Small intestine (tissue), 7 donors: Measurements from ENCODE around the gene ALDH1A1. TPM values are rescaled to one million over a fixed set of nuclear protein-coding genes. Genes with fewer than 3 reads are reported as not detected.

ENCODE experiments used
- DNase-seq, 2 donors: peaks; one replicate each; pipeline versions ENCODE4 v3.0.0 to v3.0.0-alpha.2; 2013
- FAIRE-seq: peaks from 2 replicates; lab custom pipeline; 2012; peaks lifted over from hg19 to GRCh38; lab: Jason Lieb, UNC
- H3K27ac ChIP-seq, 3 donors: one replicate each; pipeline ENCODE4 v1.5.1; 2013; ENCODE audit warnings: low read length in 2 of 3, mild to moderate bottlenecking in 2 of 3, control low read depth in 1 of 3, inconsistent platforms in 1 of 3, low read depth in 1 of 3, moderate library complexity in 1 of 3
- H3K27me3 ChIP-seq, 3 donors: one replicate each; pipeline ENCODE4 v1.6.1; 2013; ENCODE audit warnings: low read length in 3 of 3, inconsistent platforms in 1 of 3; ENCODE audit not compliant: control insufficient read depth in 3 of 3, insufficient read depth in 3 of 3
- H3K36me3 ChIP-seq, 3 donors: one replicate each; pipeline ENCODE4 v1.6.1; 2013; ENCODE audit warnings: low read length in 3 of 3, inconsistent platforms in 1 of 3, low read depth in 1 of 3, mild to moderate bottlenecking in 1 of 3, moderate library complexity in 1 of 3; ENCODE audit not compliant: control insufficient read depth in 3 of 3, insufficient read depth in 2 of 3
- H3K4me1 ChIP-seq, 3 donors: one replicate each; pipeline ENCODE4 v1.6.1; 2013; ENCODE audit warnings: low read length in 2 of 3, inconsistent platforms in 1 of 3, low read depth in 1 of 3, mild to moderate bottlenecking in 1 of 3, moderate library complexity in 1 of 3; ENCODE audit not compliant: control insufficient read depth in 3 of 3, insufficient read depth in 2 of 3
- H3K4me3 ChIP-seq, 3 donors: one replicate each; pipeline ENCODE4 v1.5.1; 2013; ENCODE audit warnings: low read length in 3 of 3, control low read depth in 1 of 3, inconsistent platforms in 1 of 3, low read depth in 1 of 3, mild to moderate bottlenecking in 1 of 3, moderate library complexity in 1 of 3
- H3K9me3 ChIP-seq, 2 donors: one replicate each; pipeline ENCODE4 v1.6.1; 2013; ENCODE audit warnings: low read depth in 1 of 2, low read length in 1 of 2; ENCODE audit not compliant: control insufficient read depth in 2 of 2, insufficient read depth in 1 of 2
- WGBS, 3 donors: extraction: QIAGEN DNeasy Blood & Tissue Kit; methylation state at CpG; one replicate each; pipeline ENCODE4 v1.1.7; 2013; 5-methylcytosine and 5-hydroxymethylcytosine counted together
- polyA plus RNA-seq, 4 donors: library from polyadenylated mRNA; stranded (reverse) in 3 of 4; unstranded in 1 of 4; fragments of 200-250 nt in 3 of 4; fragments of 120-200 nt in 1 of 4; gene quantifications; one replicate each; pipeline versions ENCODE4 v1.2.1 to v1.2.3, GENCODE V29; 2013
- donor health status: healthy with polysubstance abuse.
- donor health status: control.
- donor health status: control.
- donor health status: Bipolar disorder and iron deficiency.
- donor health status: healthy.

ALDH1A1 gene
- polyA plus RNA-seq, 4 donors: 181 to 828 (median 255) TPM

- FAIRE-seq (no peak), DNase-seq (no peak)
- Histone ChIP-seq H3K27ac (no peak overlapping the region), H3K4me3 (no peak overlapping the region), H3K4me1 (no peaks in the 10 kb centered on the region), H3K27me3 (no peaks in the 10 kb centered on the region), H3K36me3 (no peaks in the 10 kb centered on the region), H3K9me3 (no peaks in the 10 kb centered on the region)
- WGBS, 3 donors: 83 to 88% (median 86%) methylated on average over 2 of the region's 2 CpGs
These were observed 19.8 kb upstream of the ALDH1A1 start for GRCh38 chr9:72972636-72973035.

DNA sequence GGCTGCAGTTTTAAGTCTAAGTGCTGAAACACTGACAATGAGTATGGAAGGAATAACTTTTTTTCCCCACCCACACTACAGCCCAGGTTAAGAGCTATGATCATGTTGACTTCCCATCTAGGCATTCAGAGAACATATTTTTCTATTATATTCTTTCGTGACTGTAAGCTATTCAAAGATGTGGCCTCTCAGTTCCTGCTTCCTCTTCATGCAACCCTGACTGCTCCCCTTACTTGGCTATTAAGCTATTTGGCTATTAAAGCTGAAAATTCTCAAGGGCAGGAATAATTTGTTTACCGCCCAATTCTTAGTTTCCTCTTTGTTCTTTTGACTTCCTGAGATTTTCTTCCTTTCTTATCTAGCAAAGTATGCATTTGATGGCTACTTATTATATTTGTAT, 18.6 kb upstream of the ALDH1A1 start:
- FAIRE-seq (no peak), DNase-seq (no peak)
- no peak overlapping the region for H3K27ac ChIP-seq
- no peak overlapping the region for H3K4me3 ChIP-seq
- H3K4me1 ChIP-seq: no peaks in the 10 kb centered on the region
- WGBS, 3 donors: 62 to 81% (median 65%) methylated on average over 2 of the region's 2 CpGs
- H3K36me3 ChIP-seq: no peaks in the 10 kb centered on the region
- no peaks in the 10 kb centered on the region for H3K27me3 ChIP-seq
- H3K9me3 ChIP-seq: no peaks in the 10 kb centered on the region

DNA sequence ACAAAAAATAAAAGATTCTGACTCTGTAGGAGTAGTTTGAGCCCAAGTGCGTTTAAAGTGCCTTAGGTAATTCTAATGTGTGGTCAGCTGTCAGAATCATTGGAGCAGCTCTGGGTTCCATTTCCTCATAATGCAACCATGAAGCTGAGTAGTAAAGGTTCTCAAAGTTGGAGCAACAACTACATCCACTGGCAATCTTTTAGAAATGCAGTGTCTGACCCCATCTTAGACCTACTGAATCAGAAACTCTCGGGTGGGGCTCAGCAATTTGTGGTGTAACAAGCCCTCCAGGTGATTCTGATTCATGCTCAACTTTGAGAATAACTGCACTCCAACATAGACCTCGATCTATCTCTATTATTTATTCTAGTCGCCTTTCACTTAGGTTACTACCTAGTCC, 7.6 kb upstream of the ALDH1A1 start:
- DNase-seq: no peak
- Histone ChIP-seq H3K27me3 (no peaks in the 10 kb centered on the region), H3K4me3 (no peak overlapping the region), H3K4me1 (no peaks in the 10 kb centered on the region), H3K27ac (no peak overlapping the region), H3K9me3 (peaks cover 0 to 8% of the 10 kb centered on the region in 2 donors), H3K36me3 (no peaks in the 10 kb centered on the region)
- WGBS, 3 donors: 77 to 80% (median 78%) methylated on average over 4 of the region's 4 CpGs
- FAIRE-seq: no peak

GRCh38 chr9:72958485-72959281, 5.8 kb upstream of the ALDH1A1 start:
- Histone ChIP-seq H3K36me3 (no peaks in the 10 kb centered on the region), H3K27me3 (no peaks in the 10 kb centered on the region), H3K9me3 (peaks cover 0 to 8% of the 10 kb centered on the region in 2 donors), H3K4me1 (peaks cover 0 to 2% (median 0%) of the 10 kb centered on the region in 3 donors), H3K4me3 (no peak overlapping the region), H3K27ac (no peak overlapping the region)
- 90 to 94% (median 92%) methylated on average over 5 of the region's 5 CpGs for WGBS, 3 donors
- FAIRE-seq (no peak), DNase-seq (no peak)

- H3K9me3 ChIP-seq: peaks cover 0 to 8% of the 10 kb centered on the region in 2 donors
- H3K27me3 ChIP-seq: no peaks in the 10 kb centered on the region
- no peak for DNase-seq
- FAIRE-seq: no peak
- no peak overlapping the region for H3K27ac ChIP-seq
- no peak overlapping the region for H3K4me3 ChIP-seq
- H3K4me1 ChIP-seq: peaks cover 0 to 5% (median 2%) of the 10 kb centered on the region in 3 donors
- H3K36me3 ChIP-seq: no peaks in the 10 kb centered on the region
- WGBS, 3 donors: 83 to 86% (median 86%) methylated on average over 1 of the region's 1 CpG
These were observed 2.7 kb upstream of the ALDH1A1 start for GRCh38 chr9:72955571-72955970.

GRCh38 chr9:72955126-72955455, 2.2 kb upstream of the ALDH1A1 start:
- Histone ChIP-seq H3K4me1 (peaks cover 0 to 5% (median 2%) of the 10 kb centered on the region in 3 donors), H3K27me3 (no peaks in the 10 kb centered on the region), H3K9me3 (peaks cover 0 to 8% of the 10 kb centered on the region in 2 donors), H3K36me3 (no peaks in the 10 kb centered on the region), H3K4me3 (no peak overlapping the region), H3K27ac (no peak overlapping the region)
- DNase-seq: no peak
- WGBS, 3 donors: 60 to 70% (median 67%) methylated on average over 2 of the region's 2 CpGs
- FAIRE-seq: no peak

GRCh38 chr9:72954431-72955125, 1.7 kb upstream of the ALDH1A1 start:
- Histone ChIP-seq H3K4me3 (no peak overlapping the region), H3K9me3 (peaks cover 0 to 8% of the 10 kb centered on the region in 2 donors), H3K27ac (no peak overlapping the region), H3K27me3 (no peaks in the 10 kb centered on the region), H3K36me3 (no peaks in the 10 kb centered on the region), H3K4me1 (peaks cover 0 to 5% (median 2%) of the 10 kb centered on the region in 3 donors)
- FAIRE-seq (no peak), DNase-seq (no peak)
- WGBS, 3 donors: 68 to 89% (median 76%) methylated on average over 4 of the region's 4 CpGs

GRCh38 chr9:72952381-72952690, 517 bp downstream of the ALDH1A1 start:
- DNase-seq (peak; percentile 35 to 56), FAIRE-seq (no peak)
- no peaks in the 10 kb centered on the region for H3K36me3 ChIP-seq
- peaks cover 0 to 19% (median 2%) of the 10 kb centered on the region in 3 donors for H3K4me1 ChIP-seq
- H3K4me3 ChIP-seq: peak overlapping the region in 2 of 3 donors; percentile 35 to 62
- WGBS, 3 donors: 2 to 11% (median 3%) methylated on average over 3 of the region's 3 CpGs
- no peaks in the 10 kb centered on the region for H3K27me3 ChIP-seq
- peak overlapping the region; percentile 68 to 77 (median 75) for H3K27ac ChIP-seq
- H3K9me3 ChIP-seq: no peaks in the 10 kb centered on the region
